HepG2 (cell line): ENCODE data around the gene JAG1.

Experiments used
- ATF1 ChIP-seq: IDR thresholded peaks from 2 replicates; pipeline ENCODE4 v1.6.1; 2016; ENCODE audit warnings: mild to moderate bottlenecking, control low read depth
- CREB3 ChIP-seq: sonication (generic); formaldehyde crosslinking; IDR thresholded peaks from 2 replicates; pipeline ENCODE4 v1.5.0; 2020; ENCODE audit warnings: missing genetic modification reagents
- CTCF ChIP-seq: sonication (generic); formaldehyde crosslinking; IDR thresholded peaks from 2 replicates; pipeline ENCODE4 v1.5.0; 2020; ENCODE audit warnings: mild to moderate bottlenecking, missing genetic modification reagents, moderate library complexity
- KIAA2018 ChIP-seq: sonication (generic); formaldehyde crosslinking; IDR thresholded peaks from 2 replicates; pipeline ENCODE4 v1.5.0; 2020; ENCODE audit warnings: mild to moderate bottlenecking, missing genetic modification reagents, borderline replicate concordance
- PBX3 ChIP-seq: sonication (generic); formaldehyde crosslinking; IDR thresholded peaks from 2 replicates; pipeline ENCODE4 v1.8.1; 2023; ENCODE audit warnings: missing genetic modification reagents, inconsistent platforms, borderline replicate concordance
- ZNF367 ChIP-seq: sonication (generic); formaldehyde crosslinking; IDR thresholded peaks from 2 replicates; pipeline ENCODE4 v1.4.0; 2020; ENCODE audit warnings: missing genetic modification reagents, borderline replicate concordance

GRCh38 chr20:10646006-10646405 lies 27.8 kb downstream of the JAG1 start:
- TF ChIP-seq KIAA2018 (CRISPR knock-in tag), result no peak
- no peak for TF ChIP-seq ZNF367 (CRISPR knock-in tag)
- no peak for TF ChIP-seq CTCF (CRISPR knock-in tag)
- TF ChIP-seq ATF1 (CRISPR knock-in tag), result no peak
- TF ChIP-seq CREB3, result no peak
- TF ChIP-seq PBX3 (CRISPR knock-in tag), result no peak
